Putamen (tissue), 1 donor: ENCODE measurements around the gene SOX10.
"Not testable (repeated sequence)": the region's sequence is repeated elsewhere in the genome, so short reads cannot be mapped to it uniquely, and the experiment has no call there.

ENCODE experiments used
- DNase-seq: peaks from one replicate; pipeline ENCODE4 v3.0.0-alpha.2; 2016; ENCODE audit warnings: low spot score

Gene SOX10

DNA sequence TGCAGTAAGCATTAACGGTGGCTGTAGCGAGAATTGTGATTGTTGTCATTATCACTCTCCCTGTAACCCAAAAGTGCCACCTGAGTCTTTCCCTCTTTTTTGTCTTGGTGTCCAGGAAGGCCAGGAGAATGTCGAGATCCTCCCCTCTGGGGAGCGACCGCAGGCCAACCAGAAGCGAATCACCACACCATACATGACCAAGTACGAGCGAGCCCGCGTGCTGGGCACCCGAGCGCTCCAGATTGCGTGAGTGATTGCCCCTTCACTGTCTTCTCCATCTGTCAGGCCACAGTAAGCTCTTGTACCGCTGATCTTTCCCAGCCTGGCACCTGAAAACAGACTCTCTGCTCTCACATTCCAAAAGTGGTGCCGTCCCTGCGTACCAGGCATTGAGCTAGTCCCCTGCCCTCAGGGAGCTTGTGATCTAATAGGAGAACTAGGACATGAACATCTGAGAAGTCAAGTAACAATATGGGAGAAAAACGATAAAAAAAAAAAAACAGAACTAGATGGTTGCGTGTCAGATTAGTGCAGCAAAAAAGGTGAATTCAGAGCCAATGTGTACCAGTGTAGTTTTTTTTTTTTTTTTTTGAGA is 25.0 kb downstream of the SOX10 start:
- DNase-seq = no peak

DNA sequence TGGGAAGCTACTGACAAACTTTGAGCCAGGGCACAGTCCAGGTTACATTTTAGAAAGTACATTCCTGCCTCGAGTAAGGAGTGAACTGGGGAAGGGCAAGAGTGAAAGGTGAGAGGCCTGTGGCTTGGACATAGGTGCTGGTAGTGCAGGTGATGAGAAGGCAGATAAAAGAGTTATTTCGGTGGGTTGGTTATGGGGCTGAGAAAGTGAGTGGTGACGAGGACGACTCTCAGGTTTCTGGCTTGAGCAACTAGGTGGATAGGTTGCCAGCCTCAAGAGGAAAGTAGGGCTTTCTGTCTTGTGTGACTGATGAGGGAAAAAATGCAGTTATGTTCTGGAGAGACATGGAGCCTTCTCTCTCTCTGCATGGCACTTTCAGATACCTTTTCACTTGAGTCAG is 27.1 kb downstream of the SOX10 start:
- no peak for DNase-seq

DNA sequence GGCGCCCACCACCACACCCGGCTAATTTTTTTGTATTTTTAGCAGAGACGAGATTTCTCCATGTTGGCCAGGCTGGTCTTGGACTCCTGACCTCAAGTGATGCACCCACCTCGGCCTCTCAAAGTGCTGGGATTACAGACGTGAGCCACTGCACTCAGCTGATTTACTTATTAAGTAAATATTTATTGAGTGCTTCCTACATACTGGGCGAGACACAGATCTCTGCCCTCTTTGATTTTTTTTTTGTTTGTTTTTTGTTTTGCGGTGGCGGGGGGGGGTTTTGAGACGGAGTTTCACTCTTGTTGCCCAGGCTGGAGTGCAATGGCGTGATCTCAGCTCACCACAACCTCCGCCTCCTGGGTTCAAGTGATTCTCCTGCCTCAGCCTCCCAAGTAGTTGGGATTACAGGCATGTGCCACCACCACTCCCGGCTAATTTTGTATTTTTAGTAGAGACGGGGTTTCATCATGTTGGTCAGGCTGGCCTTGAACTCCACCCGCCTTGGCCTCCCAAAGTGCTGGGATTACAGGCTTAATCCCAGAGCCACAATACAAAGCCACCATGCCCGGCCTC is 28.4 kb downstream of the SOX10 start:
- not testable (repeated sequence) for DNase-seq

DNA sequence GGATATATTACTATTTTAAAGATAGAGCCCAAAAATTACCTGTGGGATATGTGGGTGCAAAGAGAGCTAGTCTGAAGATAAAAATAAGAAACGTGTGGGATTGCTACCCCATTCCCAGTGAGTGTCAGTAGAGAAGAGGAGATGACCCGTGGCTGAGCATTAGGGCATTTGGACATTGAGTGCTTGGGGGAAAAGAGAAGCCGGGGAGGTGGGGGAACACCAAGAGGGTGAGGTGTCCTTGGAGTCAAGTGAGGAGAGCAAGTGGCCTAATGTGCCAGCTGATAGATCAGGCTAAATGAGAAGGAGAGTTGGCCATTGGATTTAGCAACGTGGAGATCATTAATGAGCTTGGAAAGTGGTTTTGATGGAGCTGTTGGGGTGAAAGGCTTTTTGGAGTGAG is 29.7 kb downstream of the SOX10 start:
- DNase-seq = no peak

DNA sequence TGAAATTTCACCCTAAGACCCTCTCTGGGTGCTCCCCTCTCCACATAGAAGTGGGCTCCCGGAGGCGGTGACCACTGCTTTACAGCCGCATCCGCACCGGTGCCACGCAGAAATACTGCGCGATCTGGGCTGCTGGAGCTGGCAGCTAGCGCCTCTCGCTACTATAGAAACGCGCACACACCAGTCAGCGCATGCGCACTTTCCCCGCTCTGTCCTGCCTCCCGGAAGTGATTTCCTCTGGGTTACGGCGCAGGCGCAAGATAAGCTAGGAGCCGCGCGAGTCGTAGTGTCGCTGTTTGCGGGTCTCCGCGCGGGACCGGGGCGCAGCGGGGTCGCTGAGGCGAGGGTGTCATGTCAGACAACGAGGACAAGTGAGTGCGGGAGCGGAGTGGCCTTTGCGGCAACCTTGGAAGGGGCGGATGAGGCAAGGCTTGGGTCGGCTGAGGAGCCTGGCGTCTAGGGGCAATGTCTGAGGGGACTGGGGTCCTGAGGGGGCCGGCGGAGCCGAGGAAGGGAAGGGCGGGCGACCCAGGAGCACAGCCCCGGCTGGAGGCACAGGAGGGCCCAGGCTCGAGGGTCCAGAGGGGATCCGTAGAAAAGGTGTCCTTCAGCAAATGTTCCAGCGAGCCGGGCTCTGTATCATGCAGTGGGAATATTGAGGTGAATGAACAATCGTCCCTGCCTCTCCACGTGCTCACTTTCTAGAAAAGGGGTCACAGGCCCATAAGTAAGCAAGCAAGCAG is 30.7 kb downstream of the SOX10 start, which contains the start of the genes C22orf23 and POLR2F:
C22orf23 (minus strand) TSS at position 165 of the 743 bp plus-strand sequence. CDS start 452 bp downstream, outside the sequence.
POLR2F (plus strand) TSS at position 263 of the 743 bp plus-strand sequence; CDS start at position 352, 89 bp downstream.
- DNase-seq = peak; percentile 94

DNA sequence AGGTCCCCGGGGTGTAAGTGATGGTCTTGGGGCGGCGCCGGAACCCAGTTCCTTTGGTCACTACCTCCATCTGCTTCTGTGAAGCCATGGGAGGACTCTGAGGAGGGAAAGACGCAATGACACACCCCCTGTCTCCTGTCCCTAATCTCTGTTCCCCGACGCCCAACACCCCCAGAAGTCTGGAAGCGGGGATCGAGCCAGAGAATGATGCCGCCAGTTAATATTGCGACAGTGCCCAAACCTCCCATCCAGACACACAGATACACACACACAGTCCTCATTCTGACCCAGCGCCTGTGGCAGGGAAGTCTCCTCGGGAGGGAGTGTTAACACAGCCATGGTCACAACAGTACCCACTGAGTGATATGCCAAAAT is 31.3 kb downstream of the SOX10 start:
- DNase-seq = no peak

DNA sequence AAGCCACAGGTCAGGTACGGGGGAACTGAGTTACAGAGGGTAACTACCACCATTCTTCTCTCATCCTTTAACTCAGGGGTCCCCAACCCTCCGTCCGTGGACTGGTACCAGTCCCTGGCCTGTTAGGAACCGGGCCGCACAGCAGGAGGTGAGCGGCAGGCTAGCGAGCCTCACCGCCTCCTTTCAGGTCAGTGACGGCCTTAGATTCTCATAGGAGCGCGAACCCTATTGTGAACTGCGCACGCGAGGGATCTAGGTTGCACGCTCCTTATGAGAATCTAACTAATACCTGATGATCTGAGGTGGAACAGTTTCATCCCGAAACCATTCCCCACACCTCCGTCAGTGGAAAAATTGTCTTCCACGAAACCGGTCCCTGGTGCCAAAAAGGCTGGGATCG is 31.7 kb downstream of the SOX10 start:
- DNase-seq = not testable (repeated sequence)

DNA sequence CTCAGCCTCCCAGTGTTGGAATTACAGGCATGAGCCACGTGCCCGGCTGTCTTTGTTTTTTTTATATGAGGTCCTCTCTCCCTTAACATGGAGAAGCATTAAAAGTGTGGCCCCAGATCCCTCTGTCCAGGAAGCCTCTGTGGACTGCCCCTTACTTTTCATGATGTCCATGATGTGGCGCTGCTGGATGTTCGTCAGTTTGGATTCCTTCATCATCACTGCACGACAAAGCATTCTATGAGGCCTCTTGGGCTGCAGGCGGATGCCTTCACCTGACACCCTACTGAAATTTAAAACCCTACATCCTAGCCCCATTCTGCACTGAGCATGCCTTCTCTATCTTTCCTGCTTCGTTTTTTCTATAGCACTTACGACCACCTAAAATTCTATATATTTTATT is 33.0 kb downstream of the SOX10 start:
- no peak for DNase-seq

DNA sequence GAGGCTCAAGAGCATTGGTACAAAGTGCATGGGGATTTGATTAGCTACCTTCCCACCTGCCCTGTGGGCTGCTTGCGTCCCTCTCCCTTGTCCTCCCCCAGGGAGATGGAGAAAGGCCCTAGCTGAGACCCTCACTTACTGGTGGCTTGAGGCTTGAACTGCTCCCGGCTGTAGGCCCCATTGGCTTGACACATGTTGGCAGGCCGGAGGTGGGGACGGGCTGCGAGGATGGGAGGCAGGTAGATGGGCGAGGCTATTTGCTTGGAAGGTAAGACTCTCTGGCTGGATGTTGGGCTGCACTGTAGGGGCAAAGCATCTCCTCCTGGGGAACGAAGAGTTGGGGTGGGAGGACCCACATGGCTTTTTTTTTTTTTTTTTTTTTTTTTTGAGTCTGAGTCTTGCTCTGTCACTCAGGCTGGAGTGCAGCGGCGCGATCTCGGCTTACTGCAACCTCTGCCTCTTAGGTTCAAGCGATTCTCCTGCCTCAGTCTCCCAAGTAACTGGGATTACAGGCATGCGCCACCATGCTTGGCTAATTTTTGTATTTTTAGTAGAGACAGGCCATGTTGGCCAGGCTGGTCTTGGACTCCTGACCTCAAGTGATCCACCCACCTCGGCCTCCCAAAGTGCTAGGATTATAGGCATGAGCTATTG is 37.1 kb downstream of the SOX10 start:
- not testable (repeated sequence) for DNase-seq

DNA sequence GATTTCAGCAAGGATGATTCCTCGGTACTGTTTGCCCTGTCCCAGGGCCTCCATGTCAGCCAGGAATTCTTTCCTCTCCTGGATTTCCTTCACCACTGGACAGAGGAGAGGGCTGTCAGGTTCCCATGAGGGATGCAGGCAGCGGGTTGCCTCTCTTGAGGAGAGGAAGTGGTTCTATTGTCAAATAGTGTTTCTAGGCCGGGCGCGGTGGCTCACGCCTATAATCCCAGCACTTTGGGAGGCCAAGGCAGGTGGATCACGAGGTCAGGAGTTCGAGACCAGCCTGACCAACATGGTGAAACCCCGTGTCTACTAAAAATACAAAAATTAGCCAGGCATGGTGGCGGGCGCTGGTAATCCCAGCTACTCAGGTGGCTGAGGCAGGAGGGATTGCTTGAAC is 39.9 kb downstream of the SOX10 start:
- DNase-seq = not testable (repeated sequence)

DNA sequence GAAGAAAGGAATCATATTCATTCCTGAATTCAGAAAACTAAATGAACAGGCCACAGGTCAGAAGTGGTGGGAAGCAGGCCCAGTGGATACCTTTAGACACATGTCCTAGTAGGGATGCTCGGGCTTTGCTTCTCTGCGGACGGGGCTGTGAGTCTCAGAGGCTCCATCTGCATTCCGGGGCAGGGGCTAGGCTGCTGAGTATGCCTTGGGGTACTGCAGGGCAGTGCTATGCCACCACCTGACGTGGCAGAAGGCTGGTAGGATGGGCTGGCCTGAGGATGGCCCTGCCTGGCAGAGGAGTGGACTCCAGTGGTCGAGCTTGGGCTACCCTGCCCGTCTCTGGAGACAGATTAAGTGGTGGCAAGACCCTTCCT is 40.5 kb downstream of the SOX10 start:
- DNase-seq = no peak

DNA sequence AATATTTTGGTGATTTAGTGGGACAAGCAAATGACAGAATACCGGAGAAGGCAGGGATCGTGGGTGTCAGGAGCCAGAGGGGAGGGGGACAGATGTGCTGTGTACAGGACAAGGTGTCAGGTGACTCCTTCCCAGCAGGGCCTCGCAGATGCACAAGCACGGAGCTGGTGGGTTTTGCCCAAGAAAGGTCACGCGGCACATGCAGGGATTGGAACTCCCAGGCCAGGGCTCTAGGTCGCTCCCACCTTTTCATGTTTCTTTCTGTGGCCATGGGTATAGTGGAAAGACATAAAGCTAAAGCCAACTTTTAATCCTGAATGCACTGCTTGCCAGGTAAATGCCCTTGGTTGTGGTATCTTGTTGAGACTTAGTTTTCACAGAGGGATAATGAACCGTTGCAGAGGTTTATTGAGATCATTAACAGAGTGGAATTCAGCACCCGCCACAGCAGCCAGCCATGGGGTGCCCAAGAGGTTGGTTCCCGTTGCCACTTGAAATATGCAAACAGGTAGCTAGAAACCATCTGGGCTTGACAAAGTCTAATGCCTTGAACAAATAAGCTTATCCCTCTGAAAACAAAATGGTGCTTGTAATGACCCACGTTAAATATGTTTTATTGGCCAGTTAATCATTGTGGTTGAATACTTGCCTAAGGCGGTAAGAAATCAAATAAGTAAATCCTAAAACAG is 41.1 kb downstream of the SOX10 start:
- DNase-seq = no peak

DNA sequence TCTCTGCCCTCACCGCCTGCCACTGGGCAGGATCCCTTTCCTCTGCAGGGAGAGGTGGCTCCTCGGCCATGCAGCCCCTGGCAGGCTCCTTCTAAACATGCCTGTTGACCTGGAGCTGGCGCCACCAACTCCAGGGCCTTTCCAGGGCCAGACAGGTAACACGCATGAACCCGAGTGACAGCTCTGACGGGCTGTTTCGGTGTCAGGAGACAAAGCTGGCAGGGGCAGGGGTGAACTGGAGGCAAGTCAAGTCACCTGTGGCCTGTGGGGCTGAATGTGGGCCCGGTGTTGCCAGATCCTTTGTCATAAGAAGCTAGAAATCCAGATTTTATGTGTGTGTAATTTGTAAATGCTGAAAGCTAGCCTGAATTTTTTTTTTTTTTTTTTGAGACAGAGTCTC is 42.2 kb downstream of the SOX10 start:
- DNase-seq = no peak

DNA sequence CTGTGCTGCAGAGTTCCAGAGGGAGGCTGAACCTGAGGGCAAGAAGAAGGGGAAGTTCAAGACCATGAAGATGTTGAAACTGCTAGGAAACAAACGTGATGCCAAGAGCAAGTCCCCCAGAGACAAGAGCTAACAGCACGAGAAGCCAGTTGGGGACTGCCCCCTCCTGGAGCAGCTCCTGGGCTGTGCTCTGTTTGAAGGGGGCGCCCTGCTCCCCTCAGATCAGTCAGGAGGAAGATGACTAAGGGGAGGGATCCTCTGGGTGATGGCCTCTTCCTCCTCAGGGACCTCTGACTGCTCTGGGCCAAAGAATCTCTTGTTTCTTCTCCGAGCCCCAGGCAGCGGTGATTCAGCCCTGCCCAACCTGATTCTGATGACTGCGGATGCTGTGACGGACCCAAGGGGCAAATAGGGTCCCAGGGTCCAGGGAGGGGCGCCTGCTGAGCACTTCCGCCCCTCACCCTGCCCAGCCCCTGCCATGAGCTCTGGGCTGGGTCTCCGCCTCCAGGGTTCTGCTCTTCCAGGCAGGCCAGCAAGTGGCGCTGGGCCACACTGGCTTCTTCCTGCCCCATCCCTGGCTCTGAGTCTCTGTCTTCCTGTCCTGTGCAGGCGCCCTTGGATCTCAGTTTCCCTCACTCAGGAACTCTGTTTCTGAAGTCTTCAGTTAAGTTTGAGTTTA is 43.5 kb downstream of the SOX10 start:
- no peak for DNase-seq

DNA sequence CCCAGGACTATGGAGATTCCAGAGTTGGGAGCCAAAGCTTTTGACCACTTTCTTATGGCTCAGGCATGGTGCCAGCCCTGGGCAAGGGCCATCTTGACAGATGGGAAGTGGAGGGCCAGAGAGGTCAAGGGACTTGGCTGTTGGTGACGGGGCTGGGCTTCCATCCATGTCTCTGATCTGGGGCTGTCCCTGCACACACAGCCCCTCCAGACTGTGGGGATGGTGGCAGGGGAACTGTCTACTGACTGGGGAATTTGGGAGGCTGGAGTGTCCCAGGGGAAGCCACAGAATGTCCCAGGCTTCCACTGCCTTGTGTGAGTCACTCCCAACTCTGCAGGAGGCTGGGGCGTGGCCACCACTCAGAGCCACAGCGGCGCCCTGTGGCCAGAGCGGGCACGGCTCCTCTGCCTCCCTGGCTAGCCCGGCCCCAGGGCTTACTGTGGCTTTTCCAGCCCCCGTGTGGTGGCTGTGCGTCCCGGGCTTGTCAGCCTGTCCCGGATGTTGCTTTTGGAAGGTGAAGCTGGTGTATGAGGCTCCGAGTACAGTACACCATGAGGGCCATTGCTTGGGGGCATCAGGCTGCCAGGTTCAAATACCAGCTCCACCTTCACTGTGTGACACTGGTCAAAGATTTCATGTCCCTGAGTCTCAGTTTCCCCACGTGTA is 50.5 kb downstream of the SOX10 start:
- DNase-seq = peak; percentile 80

DNA sequence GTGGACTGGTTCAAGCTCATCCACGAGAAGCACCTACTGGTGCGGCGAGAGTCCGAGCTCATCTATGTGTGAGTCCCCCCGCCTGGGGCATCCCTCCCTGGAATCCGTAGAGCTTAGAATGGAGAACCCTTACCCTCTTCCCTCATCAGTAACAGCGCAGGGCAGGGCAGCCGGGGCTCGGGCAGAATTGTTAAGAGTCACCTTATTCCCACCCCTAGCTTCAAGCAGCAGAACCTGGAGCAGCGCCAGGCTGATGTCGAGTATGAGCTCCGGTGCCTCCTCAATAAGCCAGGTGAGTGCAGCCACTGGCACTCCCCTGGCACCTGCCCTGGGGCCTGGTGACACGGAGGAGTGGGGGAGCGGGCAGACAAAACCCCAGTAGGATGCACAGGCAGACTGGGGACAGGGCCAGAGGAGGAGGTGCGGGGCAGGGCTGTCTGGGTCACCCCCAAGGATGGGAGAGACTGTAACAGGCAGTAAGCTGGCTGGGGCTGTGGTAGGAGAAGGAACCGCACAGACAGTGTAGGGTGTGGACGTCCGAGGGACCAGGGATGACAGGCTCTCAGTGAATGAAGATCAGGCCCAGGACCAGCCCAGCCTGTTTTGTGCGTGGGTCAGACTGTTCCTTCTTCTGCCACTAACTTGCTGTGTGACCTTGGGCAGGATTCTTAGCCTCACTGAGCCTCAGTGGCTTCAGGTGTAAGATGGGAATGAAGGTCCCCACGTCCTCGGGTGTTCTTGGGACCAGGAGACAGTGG is 51.4 kb downstream of the SOX10 start:
- DNase-seq = no peak

DNA sequence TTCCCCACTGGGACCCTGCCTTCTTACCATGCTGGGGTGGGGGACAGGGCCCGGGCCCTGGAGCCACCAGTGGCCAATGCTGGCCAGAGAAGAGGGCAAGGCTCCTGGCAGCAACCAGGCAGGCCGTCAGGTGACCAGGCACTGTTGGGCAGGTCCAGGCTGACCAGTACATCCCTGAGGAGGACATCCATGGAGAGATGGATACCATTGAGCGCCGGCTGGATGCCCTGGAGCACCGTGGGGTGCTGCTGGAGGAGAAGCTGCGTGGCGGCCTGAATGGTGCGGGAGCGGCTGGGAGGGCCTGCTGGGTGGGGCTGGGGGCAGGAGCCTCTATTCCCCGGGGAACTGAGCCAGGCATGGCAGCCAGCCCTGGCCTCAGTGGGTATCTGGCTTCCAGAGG is 52.0 kb downstream of the SOX10 start:
- DNase-seq = no peak

DNA sequence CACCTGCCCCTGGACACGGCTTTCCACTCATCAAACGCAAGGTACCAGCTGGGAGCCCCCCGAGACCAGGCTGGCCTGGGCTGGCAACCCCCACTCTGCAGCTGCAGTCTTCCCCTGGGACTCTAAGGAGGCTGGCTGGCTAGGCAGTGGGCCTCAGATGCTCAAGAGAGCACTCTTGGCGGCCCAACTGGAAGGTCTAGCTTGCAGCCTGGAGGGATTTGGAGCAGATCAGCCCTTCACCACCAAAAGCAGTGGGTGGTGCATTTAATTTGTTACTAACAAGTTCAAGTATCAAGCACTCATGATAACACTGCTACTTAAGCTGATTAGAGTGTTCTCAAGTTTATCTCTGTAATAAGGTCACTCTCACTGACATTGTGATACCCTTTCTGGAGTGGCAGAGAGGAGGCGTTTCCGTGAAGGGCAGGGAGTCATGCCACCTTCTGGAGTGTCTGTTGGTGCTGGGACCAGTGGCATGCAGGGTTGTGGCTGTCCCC is 52.4 kb downstream of the SOX10 start:
- no peak for DNase-seq

DNA sequence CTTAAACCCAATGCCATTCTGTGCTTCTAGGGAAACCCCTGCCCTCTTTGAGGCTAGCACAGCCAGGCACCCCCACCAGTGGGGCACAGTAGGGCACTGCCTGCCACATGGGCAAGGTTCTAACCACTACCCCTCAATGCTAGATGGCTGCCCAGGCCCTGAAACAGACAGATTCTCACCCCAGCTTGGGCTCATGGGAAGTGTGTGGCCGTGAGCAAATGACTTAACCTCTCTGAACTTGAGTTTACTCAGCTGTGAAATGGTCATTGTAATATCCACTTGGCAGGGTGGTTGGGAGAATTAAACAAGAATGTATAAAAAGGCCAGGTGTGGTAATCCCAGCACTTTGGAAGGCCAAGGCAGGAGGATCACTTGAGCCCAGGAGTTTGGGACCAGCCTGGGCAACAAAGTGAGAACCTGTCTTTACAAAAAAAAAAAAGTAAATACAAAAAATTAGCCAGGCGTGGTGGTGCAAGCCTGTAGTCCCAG is 53.4 kb downstream of the SOX10 start:
- no peak for DNase-seq
